ENCODE data around the gene HPD. TPM values are rescaled to one million over a fixed set of nuclear protein-coding genes. Genes with fewer than 3 reads are reported as not detected.

The HPD gene
- polyA plus RNA-seq, 1 of the 3 experiments (the other 2 are of a cell fraction) = 1.9 TPM

GRCh38 chr12:121905746-121906145, 47.1 kb upstream of the HPD start:
- Histone ChIP-seq H3F3A (replicated peaks; ENCODE audit: insufficient read depth) (no peaks in the 10 kb centered on the region), H3K4me1 (ENCODE audit: control insufficient read depth in 1 of 2, insufficient read depth in 2 of 2, low read depth in 1 of 2, low read length in 1 of 2) (no peaks in the 10 kb centered on the region), H4K20me1 (ENCODE audit: insufficient read depth) (no peaks in the 10 kb centered on the region), H3K9ac (no peak overlapping the region), H3K79me2 (ENCODE audit: insufficient read depth) (peaks cover 18% of the 10 kb centered on the region; the same call in 1 of the 2 replicates), H2AFZ (ENCODE audit: low read depth) (no peak overlapping the region), H3K4me3 (ENCODE audit: low read depth in 2 of 2, low read length in 1 of 2) (no peak overlapping the region), H3K4me2 (no peak overlapping the region), H3K27ac (ENCODE audit: low read depth in 2 of 2, low read length in 1 of 2) (no peak overlapping the region), H3K36me3 (replicated peaks in 1 of 2; ENCODE audit: control insufficient read depth in 1 of 2, insufficient read depth in 2 of 2, low read length in 1 of 2) (peaks cover 29 to 53% of the 10 kb centered on the region in 2 experiments), H3K9me3 (no peaks in the 10 kb centered on the region), H3K9me2 (no peaks in the 10 kb centered on the region), H3K27me3 (ENCODE audit: insufficient read depth) (no peaks in the 10 kb centered on the region)
- no peak for DNase-seq
- TF ChIP-seq RFX5 (IDR thresholded peaks at IDR 0.05; ENCODE audit: low read length) = no peak
- TF ChIP-seq YY1 (IDR thresholded peaks at IDR 0.05; ENCODE audit: low read depth) = no peak
- no peak for TF ChIP-seq CHD2 (IDR thresholded peaks at IDR 0.05; ENCODE audit: low read length, partially characterized antibody)
- TF ChIP-seq RAD21 (IDR thresholded peaks at IDR 0.05; ENCODE audit: low read length) = no peak
- no peak for TF ChIP-seq CTCF (IDR thresholded peaks at IDR 0.05)
- no peak for TF ChIP-seq NRF1 (IDR thresholded peaks at IDR 0.05; ENCODE audit: low read depth, low read length)
- no peak for TF ChIP-seq NFIC (IDR thresholded peaks at IDR 0.05; ENCODE audit: borderline replicate concordance)
- TF ChIP-seq RXRA (IDR thresholded peaks at IDR 0.05; ENCODE audit: borderline replicate concordance, low read depth) = no peak
- TF ChIP-seq TCF12 (IDR thresholded peaks at IDR 0.05) = no peak
- TF ChIP-seq GABPA (IDR thresholded peaks at IDR 0.05; ENCODE audit: low read depth) = no peak
- POLR2A ChIA-PET = no interaction called here
- CTCF ChIA-PET = no interaction called here
- 63% methylated on average over 4 of the region's 4 CpGs for WGBS (ENCODE audit: low lambda C conversion rate)

GRCh38 chr12:121903202-121903601, 44.5 kb upstream of the HPD start:
- DNase-seq = no peak
- TF ChIP-seq FOXJ3 (CRISPR knock-in tag; IDR thresholded peaks at IDR 0.05) = no peak
- TF ChIP-seq RXRA (IDR thresholded peaks at IDR 0.05; ENCODE audit: borderline replicate concordance, low read depth) = no peak
- TF ChIP-seq NFIC (IDR thresholded peaks at IDR 0.05; ENCODE audit: borderline replicate concordance) = no peak
- no peak for TF ChIP-seq IRF3 (IDR thresholded peaks at IDR 0.05; ENCODE audit: low read depth, low read length)
- TF ChIP-seq TCF12 (IDR thresholded peaks at IDR 0.05) = no peak
- TF ChIP-seq REST (IDR thresholded peaks at IDR 0.05; ENCODE audit: low read depth, low read length) = no peak
- TF ChIP-seq USF2 (IDR thresholded peaks at IDR 0.05; ENCODE audit: borderline replicate concordance, low read depth, low read length) = no peak
- TF ChIP-seq POLR2AphosphoS5 (IDR thresholded peaks at IDR 0.05; ENCODE audit: low read depth, low read length) = no peak
- no peak for TF ChIP-seq EZH2phosphoT487 (IDR thresholded peaks at IDR 0.05; ENCODE audit: borderline replicate concordance, low read depth)
- TF ChIP-seq FOSL2 (IDR thresholded peaks at IDR 0.05; ENCODE audit: borderline replicate concordance, low read depth) = no peak
- TF ChIP-seq TAF1 (IDR thresholded peaks at IDR 0.05; ENCODE audit: borderline replicate concordance, low read depth, low read length) = no peak
- no peak for TF ChIP-seq RCOR1 (IDR thresholded peaks at IDR 0.05; ENCODE audit: low read length)
- TF ChIP-seq PBX3 (IDR thresholded peaks at IDR 0.05) = no peak

More at GRCh38 chr12:121903202-121903601, 44.5 kb upstream of the HPD start:
- H3K79me2 ChIP-seq (ENCODE audit: insufficient read depth) = peaks cover 36% of the 10 kb centered on the region; the same call in 1 of the 2 replicates
- no peaks in the 10 kb centered on the region for H3K9me3 ChIP-seq
- no peaks in the 10 kb centered on the region for H3K27me3 ChIP-seq (ENCODE audit: insufficient read depth)
- peaks cover 36 to 60% of the 10 kb centered on the region in 2 experiments for H3K36me3 ChIP-seq (replicated peaks in 1 of 2; ENCODE audit: control insufficient read depth in 1 of 2, insufficient read depth in 2 of 2, low read length in 1 of 2)
- no peaks in the 10 kb centered on the region for H3K9me2 ChIP-seq
- ChIA-PET CTCF (interaction anchor here (0.8 to 1.1 kb wide), 2 partner anchors 15 to 109 kb away, joined by 3 read pairs; partner anchors contain the start of gene PSMD9), POLR2A (no interaction called here)
- H2AFZ ChIP-seq (ENCODE audit: low read depth) = no peak overlapping the region
- H3K27ac ChIP-seq (ENCODE audit: low read depth in 2 of 2, low read length in 1 of 2) = no peak overlapping the region
- H3K9ac ChIP-seq = no peak overlapping the region
- peaks cover under 1% of the 10 kb centered on the region for H3F3A ChIP-seq (replicated peaks; ENCODE audit: insufficient read depth)
- WGBS (ENCODE audit: low lambda C conversion rate) = 92% methylated on average over 2 of the region's 2 CpGs
- no peak overlapping the region for H3K4me3 ChIP-seq (ENCODE audit: low read depth in 2 of 2, low read length in 1 of 2)
- H4K20me1 ChIP-seq (ENCODE audit: insufficient read depth) = 0 out of 2 replicates have a peak, but pooled peaks cover 3% of the 10 kb centered on the region
- H3K4me2 ChIP-seq = no peak overlapping the region
- H3K4me1 ChIP-seq (ENCODE audit: control insufficient read depth in 1 of 2, insufficient read depth in 2 of 2, low read depth in 1 of 2, low read length in 1 of 2) = no peaks in the 10 kb centered on the region
